ENCODE results near the gene RPS17.
"Not testable (repeated sequence)": the region's sequence is repeated elsewhere in the genome, so short reads cannot be mapped to it uniquely, and the experiment has no call there.

- TF ChIP-seq CTCF, EZH2, EZH2phosphoT487 (IDR thresholded peaks at IDR 0.05): not testable (repeated sequence)
These were observed 5.1 kb downstream of the RPS17 start for GRCh38 chr15:82535151-82535550.
